ENCODE measurements around the gene SLC26A9.

DNA sequence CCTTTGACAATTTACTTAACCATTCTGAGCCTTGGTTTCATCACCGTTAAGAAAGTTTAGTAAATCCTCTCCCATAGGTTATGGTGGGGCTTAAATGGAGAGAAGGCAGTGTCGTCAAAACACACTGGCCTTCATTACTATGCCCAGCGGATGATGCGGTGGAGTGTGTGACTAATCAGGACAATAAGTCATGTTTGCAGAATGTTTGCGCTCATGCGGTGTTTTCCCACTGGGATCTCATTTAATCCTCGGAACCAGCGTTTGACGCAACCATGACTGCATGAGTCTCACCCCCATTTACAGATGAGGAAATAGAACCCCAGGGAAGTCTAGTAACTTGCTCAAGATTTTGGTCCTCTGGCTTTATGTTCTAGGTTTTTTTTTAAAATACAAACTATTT lies 17.5 kb downstream of the SLC26A9 start:
- TF ChIP-seq, protein P1, sequence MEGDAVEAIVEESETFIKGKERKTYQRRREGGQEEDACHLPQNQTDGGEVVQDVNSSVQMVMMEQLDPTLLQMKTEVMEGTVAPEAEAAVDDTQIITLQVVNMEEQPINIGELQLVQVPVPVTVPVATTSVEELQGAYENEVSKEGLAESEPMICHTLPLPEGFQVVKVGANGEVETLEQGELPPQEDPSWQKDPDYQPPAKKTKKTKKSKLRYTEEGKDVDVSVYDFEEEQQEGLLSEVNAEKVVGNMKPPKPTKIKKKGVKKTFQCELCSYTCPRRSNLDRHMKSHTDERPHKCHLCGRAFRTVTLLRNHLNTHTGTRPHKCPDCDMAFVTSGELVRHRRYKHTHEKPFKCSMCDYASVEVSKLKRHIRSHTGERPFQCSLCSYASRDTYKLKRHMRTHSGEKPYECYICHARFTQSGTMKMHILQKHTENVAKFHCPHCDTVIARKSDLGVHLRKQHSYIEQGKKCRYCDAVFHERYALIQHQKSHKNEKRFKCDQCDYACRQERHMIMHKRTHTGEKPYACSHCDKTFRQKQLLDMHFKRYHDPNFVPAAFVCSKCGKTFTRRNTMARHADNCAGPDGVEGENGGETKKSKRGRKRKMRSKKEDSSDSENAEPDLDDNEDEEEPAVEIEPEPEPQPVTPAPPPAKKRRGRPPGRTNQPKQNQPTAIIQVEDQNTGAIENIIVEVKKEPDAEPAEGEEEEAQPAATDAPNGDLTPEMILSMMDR (IDR thresholded peaks at IDR 0.05; ENCODE audit: low read depth, low read length, poor library complexity, severe bottlenecking): no peak
- no peak for TF ChIP-seq EZH2phosphoT487 (IDR thresholded peaks at IDR 0.05; ENCODE audit: borderline replicate concordance, low read length)
